ENCODE results near the gene TUBB2A.
A peak's percentile ranks its signal among the peaks of the same experiment; 100 is the strongest.

TUBB2A gene

DNA sequence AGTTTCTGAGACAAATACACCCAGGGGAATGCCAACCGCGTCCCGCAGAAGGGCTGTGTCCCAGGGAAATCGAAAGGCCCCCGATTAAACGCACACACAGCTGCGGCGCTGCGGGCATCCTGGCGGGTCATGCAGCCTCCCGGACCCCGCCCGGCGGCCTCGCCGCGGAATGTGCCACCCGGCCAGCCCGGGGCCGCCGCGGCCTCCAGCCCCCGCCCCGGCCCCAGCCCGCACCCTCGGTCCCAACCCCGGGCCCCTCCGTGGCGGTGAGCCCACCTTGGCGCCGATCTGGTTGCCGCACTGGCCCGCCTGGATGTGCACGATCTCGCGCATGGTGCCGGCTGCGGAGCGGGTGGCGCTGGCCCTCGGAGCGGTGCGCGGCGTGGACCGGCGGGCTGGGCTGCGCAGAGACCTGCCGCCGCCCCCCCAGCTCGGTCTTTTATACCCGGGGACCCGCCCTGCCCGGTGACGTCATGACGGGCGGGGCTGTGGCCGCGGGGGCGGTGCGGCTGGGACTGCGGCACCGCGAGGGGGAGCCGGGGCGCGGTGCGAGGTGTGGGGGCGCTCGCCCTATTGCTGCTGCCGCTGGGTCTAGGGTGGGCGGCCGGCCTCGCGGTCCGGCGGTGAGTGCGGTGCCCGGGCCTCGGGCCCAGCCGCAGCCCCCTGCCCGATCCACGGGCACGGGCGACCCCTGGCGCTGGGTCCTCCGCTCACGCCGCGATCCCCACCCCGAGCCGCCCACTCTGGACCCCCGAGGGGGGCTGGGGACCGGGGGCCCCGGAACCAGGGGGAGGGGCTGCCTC, at the start of gene TUBB2A:
Gene TUBB2A, minus strand, starts transcription at position 414 of the 803 bp plus-strand sequence. Its CDS starts 81 bp downstream, at position 333.
- H3K4me3 ChIP-seq (ENCODE audit: low read depth, low read length), result peak within 1 kb of the TSS; percentile 78
- CTCF ChIA-PET, result interaction anchor here (0.6 to 7.3 kb wide), 17 partner anchors 8 to 109 kb away, joined by 3 to 86 read pairs (median 3); no protein-coding TSS in a partner anchor
- POLR2A ChIA-PET, result interaction anchor here (0.6 to 2.9 kb wide), 18 partner anchors 8 to 115 kb away, joined by 3 to 42 read pairs (median 6); partner anchors contain the start of gene PSMG4
- DNase-seq (ENCODE audit: low read depth, low spot score), result no peak
- TF ChIP-seq, protein P1, sequence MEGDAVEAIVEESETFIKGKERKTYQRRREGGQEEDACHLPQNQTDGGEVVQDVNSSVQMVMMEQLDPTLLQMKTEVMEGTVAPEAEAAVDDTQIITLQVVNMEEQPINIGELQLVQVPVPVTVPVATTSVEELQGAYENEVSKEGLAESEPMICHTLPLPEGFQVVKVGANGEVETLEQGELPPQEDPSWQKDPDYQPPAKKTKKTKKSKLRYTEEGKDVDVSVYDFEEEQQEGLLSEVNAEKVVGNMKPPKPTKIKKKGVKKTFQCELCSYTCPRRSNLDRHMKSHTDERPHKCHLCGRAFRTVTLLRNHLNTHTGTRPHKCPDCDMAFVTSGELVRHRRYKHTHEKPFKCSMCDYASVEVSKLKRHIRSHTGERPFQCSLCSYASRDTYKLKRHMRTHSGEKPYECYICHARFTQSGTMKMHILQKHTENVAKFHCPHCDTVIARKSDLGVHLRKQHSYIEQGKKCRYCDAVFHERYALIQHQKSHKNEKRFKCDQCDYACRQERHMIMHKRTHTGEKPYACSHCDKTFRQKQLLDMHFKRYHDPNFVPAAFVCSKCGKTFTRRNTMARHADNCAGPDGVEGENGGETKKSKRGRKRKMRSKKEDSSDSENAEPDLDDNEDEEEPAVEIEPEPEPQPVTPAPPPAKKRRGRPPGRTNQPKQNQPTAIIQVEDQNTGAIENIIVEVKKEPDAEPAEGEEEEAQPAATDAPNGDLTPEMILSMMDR (IDR thresholded peaks at IDR 0.05; ENCODE audit: insufficient read depth, low read length, missing control alignments), result peak; percentile 69

DNA sequence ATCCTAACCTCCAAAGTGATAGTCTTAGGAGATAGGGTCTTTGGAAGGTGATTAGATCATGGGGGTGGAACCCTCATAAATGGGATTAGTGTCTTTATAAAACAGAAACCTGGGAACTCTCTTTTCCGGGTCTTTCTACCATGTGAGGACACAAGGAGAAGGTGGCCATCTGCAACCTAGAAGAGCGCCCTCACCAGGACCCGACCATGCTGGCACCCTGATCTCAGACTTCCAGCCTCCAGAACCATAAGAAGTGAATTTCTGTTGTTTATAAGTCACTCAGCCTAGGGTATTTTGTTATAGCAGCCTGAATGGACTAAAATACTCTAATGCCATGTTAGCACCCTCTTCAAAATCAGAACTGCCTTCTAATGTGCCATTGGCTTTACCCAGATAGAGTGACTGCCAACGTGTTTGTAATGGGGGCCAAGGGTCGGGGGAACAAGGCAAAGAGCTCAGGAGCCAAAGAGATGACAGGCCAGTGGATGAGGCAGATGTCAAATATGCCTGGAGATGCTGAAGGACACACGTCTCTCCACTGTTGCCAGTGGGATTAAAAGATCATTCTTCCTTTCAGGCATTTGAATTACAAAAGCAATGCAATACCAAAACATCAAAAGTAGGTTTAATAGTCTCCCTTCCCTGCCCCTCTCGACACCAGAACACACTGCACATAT, 49.1 kb upstream of the TUBB2A start:
- ChIA-PET POLR2A (interaction anchor here (1.3 kb wide), 1 partner anchor 40 kb away, joined by 3 read pairs; no protein-coding TSS in a partner anchor), CTCF (no interaction called here)
- TF ChIP-seq, protein P1 (IDR thresholded peaks at IDR 0.05; ENCODE audit: insufficient read depth, low read length, missing control alignments), result no peak
- DNase-seq (ENCODE audit: low read depth, low spot score), result no peak
- no peak overlapping the region for H3K4me3 ChIP-seq (ENCODE audit: low read depth, low read length)

DNA sequence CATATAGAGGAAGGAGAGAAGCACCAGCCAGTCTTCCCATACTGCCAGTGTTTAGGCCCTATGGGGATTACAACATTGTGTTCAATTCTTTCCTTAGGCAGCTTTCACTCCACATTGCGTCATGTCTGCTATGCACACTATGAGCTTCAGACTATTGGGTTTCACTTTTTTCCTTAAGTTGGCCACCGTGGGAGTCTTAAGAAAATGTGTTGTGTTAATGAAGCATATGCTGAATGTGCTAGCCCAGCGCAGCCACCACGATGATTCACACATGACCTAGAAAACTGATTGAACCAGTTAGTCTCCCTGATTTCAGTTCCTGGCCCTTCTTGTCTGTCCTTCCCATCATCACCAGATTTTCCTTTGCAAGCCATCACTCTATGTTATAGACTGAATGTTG, 48.6 kb upstream of the TUBB2A start:
- no peak overlapping the region for H3K4me3 ChIP-seq (ENCODE audit: low read depth, low read length)
- CTCF ChIA-PET, result no interaction called here
- TF ChIP-seq, protein P1 (IDR thresholded peaks at IDR 0.05; ENCODE audit: insufficient read depth, low read length, missing control alignments), result no peak
- POLR2A ChIA-PET, result interaction anchor here (1.3 kb wide), 1 partner anchor 41 kb away, joined by 3 read pairs; no protein-coding TSS in a partner anchor
- DNase-seq (ENCODE audit: low read depth, low spot score), result peak; percentile 98

DNA sequence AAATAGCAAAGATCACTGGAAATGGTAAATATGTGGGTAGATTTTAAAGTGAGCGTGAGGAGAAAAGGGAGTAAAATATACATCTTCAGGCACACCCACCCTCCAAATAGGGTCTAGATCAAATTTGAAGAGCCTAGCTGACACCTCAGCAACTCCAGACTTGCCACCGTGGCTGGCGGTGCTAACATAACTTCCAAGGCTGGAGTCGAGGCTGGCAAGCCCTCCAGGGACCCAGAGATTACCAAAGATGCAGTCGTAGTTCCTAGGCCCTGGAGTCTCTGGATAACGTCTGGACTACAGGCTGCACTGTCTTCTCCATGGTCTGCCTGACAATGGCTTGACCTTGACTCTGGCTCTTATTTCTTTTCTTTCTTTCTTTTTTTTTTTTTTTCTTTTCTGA, 47.6 kb upstream of the TUBB2A start:
- CTCF ChIA-PET, result no interaction called here
- DNase-seq (ENCODE audit: low read depth, low spot score), result no peak
- POLR2A ChIA-PET, result interaction anchor here (1.3 kb wide), 1 partner anchor 42 kb away, joined by 3 read pairs; no protein-coding TSS in a partner anchor
- H3K4me3 ChIP-seq (ENCODE audit: low read depth, low read length), result no peak overlapping the region
- TF ChIP-seq, protein P1 (IDR thresholded peaks at IDR 0.05; ENCODE audit: insufficient read depth, low read length, missing control alignments), result no peak

DNA sequence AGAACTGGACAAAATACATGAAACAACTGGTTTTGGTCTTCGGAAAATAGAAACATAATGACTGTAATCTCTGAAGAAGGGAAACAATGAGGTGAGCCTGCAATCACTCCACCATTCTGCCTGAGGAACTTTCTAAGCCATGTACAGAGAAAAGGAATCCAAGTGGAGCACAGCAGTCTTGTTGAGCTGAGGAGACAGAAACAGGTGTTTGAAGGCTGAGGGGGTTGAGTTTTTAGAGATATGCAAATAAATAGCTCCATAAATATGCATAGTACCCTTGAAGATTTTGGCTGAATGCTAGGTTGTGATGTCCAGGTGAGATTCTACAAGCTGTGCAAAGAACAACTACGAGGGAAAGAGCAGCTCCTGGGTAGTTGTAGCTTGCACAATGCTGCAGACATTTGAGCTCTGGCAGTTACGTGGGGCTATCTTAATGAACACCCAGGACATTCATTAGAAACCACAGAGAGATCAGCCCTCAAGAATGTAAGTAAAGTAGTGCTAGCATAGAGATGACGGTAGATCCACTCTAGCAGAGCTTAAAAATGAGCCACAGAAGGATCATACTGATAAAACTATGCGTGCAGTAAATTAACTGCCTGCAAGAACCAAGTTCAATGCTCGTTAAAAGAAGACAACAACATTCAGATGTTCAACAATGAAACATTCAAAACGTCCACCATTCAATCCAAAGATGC, 45.8 kb upstream of the TUBB2A start:
- peak; percentile 84 for DNase-seq (ENCODE audit: low read depth, low spot score)
- ChIA-PET CTCF (interaction anchor here (1.3 to 2.9 kb wide), 3 partner anchors 9 to 48 kb away, joined by 3 to 10 read pairs (median 5); no protein-coding TSS in a partner anchor), POLR2A (interaction anchor here (0.6 to 1.3 kb wide), 3 partner anchors 37 to 46 kb away, joined by 3 to 7 read pairs (median 3); partner anchors contain the start of gene TUBB2A)
- TF ChIP-seq, protein P1 (IDR thresholded peaks at IDR 0.05; ENCODE audit: insufficient read depth, low read length, missing control alignments), result no peak
- H3K4me3 ChIP-seq (ENCODE audit: low read depth, low read length), result no peak overlapping the region

Data from AG04449 (cell line).